Endothelial cell of umbilical vein (primary cell): Measurements from ENCODE around the gene GLTP.

ENCODE experiments used
- CTCF ChIP-seq, 2 donors: IDR thresholded peaks; 1 replicate in 1 of 2; 2 replicates in 1 of 2; pipeline ENCODE4 v1.5.1; 2011; ENCODE audit warnings: low read length in 2 of 2, mild to moderate bottlenecking in 2 of 2, moderate library complexity in 2 of 2, control low read depth in 1 of 2, inconsistent platforms in 1 of 2, low read depth in 1 of 2; ENCODE audit not compliant: insufficient read depth in 1 of 2; ENCODE audit errors: extremely low read depth in 1 of 2
- JUN ChIP-seq: IDR thresholded peaks from 2 replicates; pipeline ENCODE4 v1.6.1; 2011; ENCODE audit warnings: borderline replicate concordance, low read depth; ENCODE audit not compliant: insufficient read length, insufficient read depth
- MYC ChIP-seq: IDR thresholded peaks from one replicate; pipeline ENCODE4 v1.6.1; 2011; ENCODE audit warnings: mild to moderate bottlenecking, low read depth, low read length

DNA sequence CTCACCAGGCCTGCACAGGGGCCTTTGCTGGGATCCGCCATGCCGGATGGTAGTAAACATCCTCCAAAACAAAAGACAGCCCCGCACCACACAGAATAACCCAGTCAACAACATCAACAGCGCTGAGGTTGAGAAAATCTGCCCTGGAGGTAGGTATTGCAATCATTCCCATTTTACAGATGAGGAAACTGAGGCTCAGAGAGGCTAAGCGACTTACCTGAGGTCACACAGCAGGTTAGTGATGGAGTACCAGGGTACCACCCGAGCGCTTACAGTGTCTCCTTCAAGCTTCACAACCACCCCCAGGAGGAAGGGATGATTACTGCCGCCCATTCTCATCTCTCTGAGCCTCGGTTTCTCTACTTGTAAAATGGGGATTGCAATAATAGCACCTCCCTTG, 62.1 kb downstream of the GLTP start:
- TF ChIP-seq MYC (no peak), JUN (no peak), CTCF (IDR thresholded peaks at IDR 0.05; ENCODE audit: extremely low read depth in 1 of 2, insufficient read depth in 1 of 2, low read depth in 1 of 2, low read length in 2 of 2) (no peak)
